Epithelial cell of esophagus (primary cell): ENCODE measurements around the gene PPP1R2B.
"Not testable (repeated sequence)": the region's sequence is repeated elsewhere in the genome, so short reads cannot be mapped to it uniquely, and the experiment has no call there.

Experiments
- DNase-seq: peaks from one replicate; pipeline ENCODE4 v3.0.0; 2010; ENCODE audit warnings: low read depth
- H3K4me3 ChIP-seq: 2 replicates; pipeline ENCODE4 v1.5.1; 2011; ENCODE audit warnings: mild to moderate bottlenecking, low read length, control low read depth
- CTCF ChIP-seq: IDR thresholded peaks from 2 replicates; pipeline ENCODE4 v1.5.1; 2011; ENCODE audit warnings: low read depth, mild to moderate bottlenecking, low read length, control low read depth, inconsistent platforms; ENCODE audit not compliant: insufficient read depth; ENCODE audit errors: missing control alignments

Gene PPP1R2B

DNA sequence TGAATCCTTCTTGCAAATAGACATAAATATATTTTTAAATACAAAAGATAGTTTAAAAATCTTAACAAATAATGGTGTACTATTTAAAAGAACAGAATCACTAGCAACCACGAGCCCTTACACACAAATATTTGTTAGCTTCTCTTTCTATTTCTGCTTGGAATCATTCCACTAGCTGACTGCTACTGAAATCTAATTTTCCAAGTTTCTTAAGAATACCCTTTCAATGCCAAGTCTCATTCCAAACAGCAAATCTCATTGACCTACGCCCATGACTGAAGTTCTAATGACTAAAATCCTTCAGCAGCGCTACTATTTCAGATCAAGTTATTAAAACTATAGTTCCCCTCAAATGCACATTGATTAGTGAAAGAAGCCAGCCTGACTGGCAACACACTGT, 13.2 kb upstream of the PPP1R2B start:
- TF ChIP-seq CTCF: no peak
- H3K4me3 ChIP-seq: no peak overlapping the region
- DNase-seq: no peak

GRCh38 chr5:156838961-156839360, 11.1 kb upstream of the PPP1R2B start:
- DNase-seq: no peak
- TF ChIP-seq CTCF: no peak
- H3K4me3 ChIP-seq: no peak overlapping the region

DNA sequence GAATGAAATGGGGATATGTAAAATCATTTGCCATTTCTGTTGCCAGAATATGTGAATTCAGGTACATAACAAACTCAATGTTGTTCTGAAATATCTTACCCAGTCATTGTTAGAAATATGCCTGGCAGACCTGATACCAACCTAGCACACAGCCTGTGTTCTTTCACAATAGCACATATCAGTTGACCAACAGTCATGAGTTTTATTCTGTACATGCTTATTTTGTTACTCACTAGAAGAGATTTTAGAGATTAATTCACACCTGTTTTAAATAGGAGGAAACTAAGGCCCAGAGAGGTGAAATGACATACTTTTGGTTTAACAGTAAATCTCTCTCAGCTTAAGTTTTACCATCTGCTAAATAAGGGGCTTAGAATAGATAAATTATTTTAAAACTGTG, 8.4 kb upstream of the PPP1R2B start:
- DNase-seq: no peak
- H3K4me3 ChIP-seq: no peak overlapping the region
- no peak for TF ChIP-seq CTCF

- H3K4me3 ChIP-seq: no peak overlapping the region
- TF ChIP-seq CTCF: no peak
- no peak for DNase-seq
Measured at GRCh38 chr5:156846914-156847313, 3.2 kb upstream of the PPP1R2B start.

DNA sequence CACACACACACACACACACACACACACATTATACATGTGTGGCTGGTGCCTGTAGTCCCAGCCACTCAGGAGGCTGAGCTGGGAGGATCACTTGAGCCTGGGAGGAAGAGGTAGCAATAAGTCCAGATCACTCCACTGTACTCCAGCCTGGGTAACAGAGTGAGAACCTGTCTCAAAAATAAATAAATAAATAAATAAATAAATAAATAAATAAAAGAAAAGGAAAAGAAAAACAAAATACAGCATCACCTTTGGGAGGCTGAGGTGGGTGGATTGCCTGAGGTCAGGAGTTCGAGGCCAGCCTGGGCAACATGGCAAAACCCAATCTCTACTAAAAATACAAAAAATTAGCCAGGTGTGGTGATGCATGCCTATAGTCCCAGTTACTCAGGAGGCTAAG, 1.6 kb upstream of the PPP1R2B start:
- not testable (repeated sequence) for H3K4me3 ChIP-seq, DNase-seq

DNA sequence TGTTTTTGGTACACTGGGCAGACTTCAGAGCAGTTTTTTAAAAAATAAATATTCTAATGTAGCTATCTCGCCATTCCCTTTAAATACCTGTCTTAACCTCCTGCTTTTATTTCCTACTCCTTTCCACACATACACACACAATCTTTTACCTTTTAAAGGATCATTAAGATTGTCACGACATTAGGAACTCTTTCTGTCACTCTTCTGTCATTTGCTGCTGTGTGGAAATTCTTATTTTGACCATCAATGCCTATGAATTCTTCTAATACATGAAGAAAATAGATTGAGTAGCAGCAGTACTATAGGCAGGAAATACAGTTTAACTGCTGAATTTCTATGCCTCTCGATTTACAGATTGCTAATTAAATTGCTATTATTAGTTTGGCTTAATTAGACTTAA, 1.8 kb downstream of the PPP1R2B start:
- no peak overlapping the region for H3K4me3 ChIP-seq
- TF ChIP-seq CTCF: no peak
- DNase-seq: no peak

DNA sequence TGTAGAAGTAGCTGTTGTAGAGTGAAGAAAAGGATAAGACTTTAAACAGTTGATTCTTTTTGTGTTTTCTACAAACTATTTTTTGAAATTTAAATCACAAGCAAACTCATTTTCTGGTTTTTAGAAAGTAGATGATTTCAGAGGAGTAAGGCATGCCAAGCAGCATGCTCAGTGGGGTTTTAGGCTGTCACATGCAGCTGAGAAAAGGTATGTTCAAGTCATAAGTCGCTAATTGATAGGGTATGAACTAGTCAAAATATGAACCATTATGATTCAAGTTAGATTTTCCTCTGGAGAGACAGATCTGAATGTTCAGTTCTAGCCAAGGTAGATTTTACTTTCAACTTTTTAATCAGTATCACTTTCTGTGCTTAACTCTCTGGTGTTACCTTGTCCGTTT, 3.0 kb downstream of the PPP1R2B start:
- DNase-seq, H3K4me3 ChIP-seq: not testable (repeated sequence)

GRCh38 chr5:156865427-156865826, 15.3 kb downstream of the PPP1R2B start:
- no peak for TF ChIP-seq CTCF
- no peak for DNase-seq
- no peak overlapping the region for H3K4me3 ChIP-seq
